Ishikawa (cell line): ENCODE results near the gene TFCP2L1.

ENCODE experiments used
- CEBPB ChIP-seq: IDR thresholded peaks from 2 replicates; pipeline ENCODE4 v1.6.1; 2012
- CREB1 ChIP-seq: IDR thresholded peaks from 2 replicates; pipeline ENCODE4 v1.6.1; 2012; ENCODE audit warnings: low read depth
- EGR1 ChIP-seq: IDR thresholded peaks from 2 replicates; pipeline ENCODE4 v1.6.1; 2012
- EP300 ChIP-seq: IDR thresholded peaks from 2 replicates; pipeline ENCODE4 v1.6.1; 2012; ENCODE audit warnings: borderline replicate concordance
- FOXM1 ChIP-seq: IDR thresholded peaks from 2 replicates; pipeline ENCODE4 v1.6.1; 2012; ENCODE audit warnings: low read depth, borderline replicate concordance
- NFIC ChIP-seq: IDR thresholded peaks from 2 replicates; pipeline ENCODE4 v1.6.1; 2012
- RAD21 ChIP-seq: IDR thresholded peaks from 2 replicates; pipeline ENCODE4 v1.6.1; 2012; ENCODE audit warnings: low read depth
- REST ChIP-seq: IDR thresholded peaks from 2 replicates; pipeline ENCODE4 v1.6.1; 2012; ENCODE audit warnings: low read depth, mild to moderate bottlenecking
- TAF1 ChIP-seq: IDR thresholded peaks from 2 replicates; pipeline ENCODE4 v1.6.1; 2012; ENCODE audit warnings: low read depth, mild to moderate bottlenecking
- TCF12 ChIP-seq: IDR thresholded peaks from 2 replicates; pipeline ENCODE4 v1.6.1; 2012; ENCODE audit warnings: low read depth
- TEAD4 ChIP-seq: IDR thresholded peaks from 2 replicates; pipeline ENCODE4 v1.6.1; 2012
- YY1 ChIP-seq: IDR thresholded peaks from 2 replicates; pipeline ENCODE4 v1.6.1; 2012; ENCODE audit warnings: low read depth
- ZBTB7A ChIP-seq: IDR thresholded peaks from 2 replicates; pipeline ENCODE4 v1.6.1; 2012; ENCODE audit warnings: low read depth
- TF ChIP-seq, protein P1 (sequence below): IDR thresholded peaks from 2 replicates; pipeline ENCODE4 v1.6.1; 2012
- TF ChIP-seq, protein P2 (sequence below): IDR thresholded peaks from 2 replicates; pipeline ENCODE4 v1.6.1; 2012

The TFCP2L1 gene

GRCh38 chr2:121228521-121228920 is 56.5 kb downstream of the TFCP2L1 start:
- TF ChIP-seq, protein P1, sequence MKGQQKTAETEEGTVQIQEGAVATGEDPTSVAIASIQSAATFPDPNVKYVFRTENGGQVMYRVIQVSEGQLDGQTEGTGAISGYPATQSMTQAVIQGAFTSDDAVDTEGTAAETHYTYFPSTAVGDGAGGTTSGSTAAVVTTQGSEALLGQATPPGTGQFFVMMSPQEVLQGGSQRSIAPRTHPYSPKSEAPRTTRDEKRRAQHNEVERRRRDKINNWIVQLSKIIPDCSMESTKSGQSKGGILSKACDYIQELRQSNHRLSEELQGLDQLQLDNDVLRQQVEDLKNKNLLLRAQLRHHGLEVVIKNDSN = no peak
- TF ChIP-seq TEAD4 = no peak

DNA sequence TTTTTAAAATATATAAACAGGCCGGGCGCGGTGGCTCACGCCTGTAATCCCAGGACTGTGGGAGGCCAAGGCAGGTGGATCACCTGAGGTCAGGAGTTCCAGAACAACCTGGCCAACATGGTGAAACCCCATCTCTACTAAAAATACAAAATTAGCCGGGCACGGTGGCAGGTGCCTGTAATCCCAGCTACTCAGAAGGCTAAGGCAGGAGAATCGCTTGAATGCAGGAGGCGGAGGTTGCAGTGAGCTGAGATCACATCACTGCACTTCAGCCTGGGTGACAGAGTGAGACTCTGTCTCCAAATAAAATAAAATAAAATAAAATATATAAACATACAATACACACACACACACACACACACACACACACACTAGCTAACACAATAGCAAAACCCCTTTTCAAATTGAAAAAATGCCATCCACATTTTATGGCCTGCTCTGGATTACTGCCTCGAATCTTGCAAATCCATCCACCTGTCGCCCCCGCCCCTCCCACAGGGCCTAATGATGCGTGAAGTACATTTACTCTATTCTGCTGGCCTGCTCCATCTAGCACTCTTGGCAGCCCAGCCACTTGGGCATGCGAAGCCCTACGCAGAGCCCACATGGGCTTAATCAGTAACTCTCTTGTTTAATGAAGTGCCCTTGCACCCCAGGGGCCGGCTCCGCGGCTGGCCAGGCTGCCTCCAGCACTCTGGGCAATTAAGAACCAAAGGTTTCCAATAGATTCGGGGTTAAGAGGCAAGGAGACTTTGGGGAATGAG is 57.4 kb downstream of the TFCP2L1 start:
- TF ChIP-seq NFIC (peak; percentile 80), EP300 (0 out of 2 replicates have a peak, but pooled peaks have one; percentile 22), RAD21 (peak; percentile 7; the same call in 1 of the 2 replicates), TEAD4 (peak; percentile 46), TCF12 (peak; percentile 74; the same call in 1 of the 2 replicates), EGR1 (peak; percentile 83)
- TF ChIP-seq, protein P2, sequence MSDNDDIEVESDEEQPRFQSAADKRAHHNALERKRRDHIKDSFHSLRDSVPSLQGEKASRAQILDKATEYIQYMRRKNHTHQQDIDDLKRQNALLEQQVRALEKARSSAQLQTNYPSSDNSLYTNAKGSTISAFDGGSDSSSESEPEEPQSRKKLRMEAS = peak; percentile 53; the same call in 1 of the 2 replicates

GRCh38 chr2:121220995-121221394 is 64.0 kb downstream of the TFCP2L1 start:
- TF ChIP-seq EP300 (no peak), ZBTB7A (no peak), YY1 (no peak), CEBPB (no peak), CREB1 (no peak)
- TF ChIP-seq, protein P2 = no peak

GRCh38 chr2:121219866-121220265 is 65.1 kb downstream of the TFCP2L1 start:
- TF ChIP-seq ZBTB7A = no peak

DNA sequence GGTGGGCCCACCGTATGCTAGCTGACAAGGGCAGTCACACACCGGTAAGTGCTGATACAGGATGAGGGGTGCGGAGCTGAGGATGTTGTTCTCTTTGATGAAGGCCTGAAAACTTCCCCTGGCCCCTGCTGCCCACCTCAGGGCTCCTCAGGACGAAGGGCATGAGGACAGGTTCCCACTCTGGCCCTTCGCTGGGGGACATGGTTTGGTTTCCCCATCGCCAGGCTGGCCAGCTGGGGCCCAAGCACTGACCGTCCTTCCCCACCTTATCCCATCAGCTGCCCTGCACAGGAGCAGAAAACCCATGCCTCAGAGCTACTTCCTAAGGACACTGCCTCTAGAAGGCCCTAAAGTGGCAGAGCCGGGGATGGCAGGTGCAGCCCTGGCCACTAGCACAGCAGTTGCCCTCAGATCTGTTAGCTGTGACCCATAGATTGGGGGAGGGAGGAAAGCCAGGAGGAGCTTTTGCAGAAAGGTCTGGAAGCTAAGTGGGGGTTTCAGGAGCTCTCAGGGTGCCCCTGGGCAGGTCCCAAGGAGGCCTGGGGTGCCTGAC is 66.5 kb downstream of the TFCP2L1 start:
- no peak for TF ChIP-seq FOXM1
- no peak for TF ChIP-seq YY1
- TF ChIP-seq TAF1 = no peak
- TF ChIP-seq NFIC = no peak
- TF ChIP-seq ZBTB7A = no peak
- no peak for TF ChIP-seq EGR1
- TF ChIP-seq, protein P2 = no peak
- no peak for TF ChIP-seq EP300
- TF ChIP-seq TCF12 = no peak
- no peak for TF ChIP-seq RAD21
- TF ChIP-seq, protein P1 = no peak
- no peak for TF ChIP-seq TEAD4
- TF ChIP-seq REST = no peak
- TF ChIP-seq CREB1 = no peak
- no peak for TF ChIP-seq CEBPB

- TF ChIP-seq ZBTB7A (no peak), CEBPB (no peak), CREB1 (no peak), EP300 (no peak)
Measured at GRCh38 chr2:121217627-121218026, 67.4 kb downstream of the TFCP2L1 start.

DNA sequence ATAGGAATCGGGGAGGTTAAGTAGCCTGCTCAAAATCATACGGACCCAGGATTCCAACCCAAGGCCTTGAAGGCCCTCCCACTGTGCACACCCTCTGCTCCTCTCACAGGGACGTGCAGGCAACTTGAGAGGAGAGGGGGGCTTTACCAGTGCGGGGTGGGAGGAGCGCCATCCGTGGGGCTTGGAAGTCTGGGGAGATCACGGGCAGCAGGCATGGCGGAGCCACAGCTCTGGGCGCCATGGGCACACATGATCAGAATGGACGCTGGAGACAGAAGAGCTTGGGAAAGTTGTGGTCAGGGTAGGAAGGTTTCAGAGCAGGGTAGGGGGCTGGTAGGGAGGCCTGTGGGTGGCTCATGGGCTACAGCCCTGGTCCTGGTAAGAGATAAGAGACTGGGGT is 70.7 kb downstream of the TFCP2L1 start:
- TF ChIP-seq CREB1 (no peak), EP300 (no peak), TCF12 (no peak), NFIC (no peak), YY1 (no peak), RAD21 (no peak), EGR1 (no peak), REST (no peak), ZBTB7A (no peak), TEAD4 (no peak), FOXM1 (no peak), TAF1 (no peak), CEBPB (no peak)
- TF ChIP-seq, protein P1 = no peak
- TF ChIP-seq, protein P2 = no peak
